HG02610 (cell line): ENCODE data around the gene PYY.

Source experiments
- ATAC-seq: cut with Tn5 transposase; IDR thresholded peaks from one replicate; pipeline ENCODE4 v1.9.1; 2021; ENCODE audit warnings: mild to moderate bottlenecking, moderate library complexity; ENCODE audit not compliant: unreplicated experiment

PYY gene

DNA sequence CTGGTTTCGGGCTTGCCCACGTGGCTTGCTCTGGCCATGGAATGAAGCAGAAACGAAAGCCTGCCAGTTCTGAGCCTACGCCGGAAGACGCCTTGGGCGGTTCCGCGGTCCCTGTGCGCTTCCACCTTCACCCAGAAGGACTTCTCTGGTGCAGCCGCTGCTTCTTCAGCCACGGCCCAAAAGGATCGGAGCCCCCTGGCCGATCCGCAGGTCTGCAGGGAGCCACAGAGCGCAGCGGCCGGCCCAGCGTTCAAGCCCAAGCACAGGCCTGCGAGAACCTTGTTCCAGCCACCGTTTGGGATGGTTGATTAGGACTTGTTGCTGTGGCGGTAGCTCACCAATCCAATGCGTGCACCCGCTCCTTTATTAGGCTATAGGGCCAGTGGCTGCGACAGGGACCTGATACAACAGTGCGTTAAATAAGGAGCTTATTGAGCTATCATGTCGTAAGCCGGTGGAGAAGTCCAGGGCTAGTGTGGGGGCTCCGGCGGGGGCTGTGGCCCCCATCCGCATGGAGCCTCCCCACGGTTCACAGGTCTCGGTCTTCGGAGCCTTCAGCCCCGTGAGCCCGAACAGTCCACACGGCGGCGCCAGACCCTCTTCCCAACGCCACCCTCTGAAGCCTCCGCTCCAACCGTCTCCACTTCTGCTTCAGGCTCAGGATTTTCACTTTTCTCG lies 36.3 kb downstream of the PYY start:
- no peak for ATAC-seq

DNA sequence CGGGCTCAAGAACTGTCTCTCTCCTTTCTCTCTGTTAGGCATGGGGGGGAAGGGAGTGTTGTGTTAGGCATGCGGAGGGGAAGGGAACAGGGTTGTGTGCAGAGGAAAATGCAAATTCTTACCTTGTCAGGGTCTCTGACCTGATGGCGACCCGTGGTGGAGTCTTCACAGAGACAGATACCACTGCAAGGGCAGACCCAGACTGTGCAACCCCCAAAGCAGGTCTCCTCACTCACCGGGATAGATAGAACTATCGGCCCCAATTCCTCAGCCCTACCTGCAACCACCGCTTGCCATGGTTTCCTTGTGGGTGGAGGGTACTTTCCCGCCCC lies 36.8 kb downstream of the PYY start:
- no peak for ATAC-seq

DNA sequence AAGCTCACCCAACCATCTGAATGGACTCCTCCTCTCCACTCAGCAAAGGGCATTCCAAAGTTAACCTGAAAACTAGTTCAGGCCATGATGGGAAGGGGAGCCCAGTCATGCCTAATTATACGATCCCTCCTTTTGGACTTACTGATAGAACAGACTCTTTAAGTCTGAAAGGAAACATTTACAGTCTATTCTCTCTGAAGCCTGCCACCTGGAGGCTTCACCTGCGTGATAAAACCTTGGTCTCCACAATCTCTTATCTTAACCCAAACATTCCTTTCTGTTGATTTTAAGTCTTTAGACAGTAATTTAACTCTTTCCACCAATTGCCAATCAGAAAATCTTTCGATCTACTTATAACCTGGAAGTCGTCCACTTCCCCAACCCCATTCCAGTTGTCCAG lies 37.4 kb downstream of the PYY start:
- ATAC-seq, result no peak

DNA sequence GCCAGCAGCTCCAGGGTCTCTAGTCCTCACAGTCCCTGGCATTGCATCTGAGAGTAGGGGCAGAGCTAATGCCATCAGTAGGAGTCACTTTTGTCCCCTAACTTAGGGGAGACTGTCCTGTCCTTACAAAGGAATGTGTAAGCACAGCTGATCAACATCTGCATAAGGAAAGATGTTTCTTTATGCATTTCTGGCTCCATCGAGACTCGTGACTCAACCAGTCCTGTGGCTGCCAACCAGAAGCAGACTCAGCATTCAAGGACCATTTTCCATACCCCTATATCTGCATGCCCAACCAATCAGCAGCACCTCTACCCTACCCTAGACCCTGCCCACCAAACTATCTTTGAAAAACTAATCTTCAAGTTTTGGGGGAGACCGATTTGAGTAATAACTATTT lies 38.2 kb downstream of the PYY start:
- no peak for ATAC-seq

DNA sequence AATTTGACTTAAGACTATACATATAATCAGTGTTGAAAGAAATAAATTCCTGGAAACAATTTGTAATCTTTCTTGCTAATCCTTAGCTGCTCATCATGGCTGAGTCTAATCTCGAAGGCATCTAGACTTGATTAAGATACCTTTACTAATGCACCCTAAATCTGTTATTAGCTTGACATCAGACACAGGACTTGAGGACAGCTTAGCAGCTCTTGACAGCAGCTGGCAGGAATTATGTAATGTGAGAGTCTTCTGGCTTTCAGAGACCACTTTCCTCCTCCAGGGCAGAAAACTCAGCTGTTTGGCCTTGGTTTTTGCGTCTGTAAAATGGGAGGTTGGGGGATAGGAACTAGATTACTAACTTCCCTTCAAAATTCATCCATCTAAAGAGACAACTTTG lies 39.3 kb downstream of the PYY start:
- no peak for ATAC-seq

DNA sequence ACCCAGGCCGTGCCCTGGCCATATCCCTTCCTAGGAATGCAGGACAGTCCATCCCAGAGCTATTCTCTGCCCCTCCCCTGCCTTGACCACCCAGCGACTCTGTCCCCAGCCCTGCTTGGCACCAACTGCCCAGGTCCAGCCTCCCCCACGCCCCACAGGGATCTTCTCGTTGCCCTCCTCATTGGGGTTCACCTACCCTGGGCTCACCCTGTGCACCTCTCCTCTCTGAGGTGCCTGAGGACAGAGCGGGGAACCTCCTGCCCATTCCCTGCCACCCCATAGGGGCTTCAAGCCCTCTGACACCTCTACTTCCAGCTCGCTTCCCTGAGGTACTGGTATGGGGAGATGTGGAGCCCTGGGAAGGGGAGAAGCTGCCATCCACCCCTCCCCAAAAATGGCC lies 40.2 kb downstream of the PYY start:
- ATAC-seq, result no peak

DNA sequence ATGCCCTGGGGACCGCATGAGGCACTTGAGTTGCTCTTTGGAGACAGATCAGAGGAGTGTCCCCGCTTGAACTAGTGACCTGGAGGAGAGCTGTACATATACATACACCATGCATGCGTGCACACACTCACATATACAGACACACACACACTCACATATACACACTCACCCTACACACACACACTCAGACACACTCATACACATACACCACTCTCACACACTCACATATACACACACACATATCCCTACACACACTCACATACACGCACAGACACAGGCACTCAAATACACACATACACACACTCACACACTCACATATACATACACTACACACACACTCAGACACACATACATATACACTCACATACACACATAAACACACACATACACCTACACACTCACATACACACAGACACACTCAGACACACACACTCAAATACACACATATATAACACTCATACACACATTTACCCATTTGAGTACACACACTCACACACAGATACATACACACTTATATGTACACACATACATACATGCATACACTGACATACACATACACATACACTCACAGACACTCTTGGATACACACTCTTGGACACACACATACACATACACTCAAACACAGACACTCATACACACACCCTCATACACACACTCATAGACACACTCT lies 41.0 kb downstream of the PYY start:
- no peak for ATAC-seq

DNA sequence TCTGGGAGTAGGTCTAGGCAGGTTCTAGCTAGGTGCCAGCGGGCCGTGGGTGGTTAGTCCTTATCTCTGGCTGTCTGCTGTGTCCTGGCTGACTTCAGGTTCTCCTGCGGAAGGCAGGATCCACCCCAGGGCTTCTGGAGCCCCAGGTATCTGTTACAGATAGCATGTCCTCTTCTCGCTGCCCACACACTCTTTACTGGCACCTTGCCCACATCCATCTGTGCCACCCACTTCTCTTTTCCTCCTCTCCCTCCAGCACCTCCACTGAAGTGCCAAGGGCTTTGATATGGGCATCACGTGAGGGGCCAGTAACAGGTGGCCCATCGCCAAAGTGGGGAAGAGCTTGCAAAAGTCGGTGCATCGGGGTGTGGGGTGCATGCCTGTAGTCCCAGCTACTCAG lies 41.8 kb downstream of the PYY start:
- ATAC-seq, result no peak

DNA sequence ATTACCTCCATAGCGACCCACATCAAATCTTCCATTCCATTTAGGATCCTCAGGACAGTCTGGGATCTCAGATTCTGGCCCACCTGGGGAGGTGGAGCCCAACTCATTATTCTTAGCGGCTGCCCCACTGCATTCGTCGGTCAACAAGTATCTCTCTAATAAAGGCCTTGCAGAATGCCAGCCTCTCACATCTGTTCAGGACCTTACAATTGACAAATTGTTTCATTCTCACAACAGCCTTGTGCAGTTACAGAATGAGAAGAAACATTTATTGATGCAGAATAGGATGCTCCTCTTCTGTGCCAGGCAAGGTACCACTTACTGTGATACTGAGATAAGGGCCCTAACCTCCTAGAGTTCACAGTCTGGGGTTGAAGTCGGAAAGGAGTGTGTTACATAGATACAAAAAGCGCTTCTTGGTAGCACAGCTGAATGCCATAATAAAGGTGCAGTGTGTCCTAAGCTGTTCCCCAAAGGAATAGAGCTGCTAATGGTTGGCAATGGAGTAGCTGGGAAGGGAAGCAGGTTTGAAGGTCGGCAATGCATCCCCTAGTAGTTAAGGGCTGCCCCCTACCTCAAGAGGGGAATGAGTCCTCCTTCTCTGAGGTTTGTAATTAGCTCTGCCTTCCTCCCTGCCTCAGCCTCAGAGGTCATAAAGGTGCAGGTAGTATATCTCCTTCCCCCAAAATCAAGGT lies 44.1 kb downstream of the PYY start:
- no peak for ATAC-seq

DNA sequence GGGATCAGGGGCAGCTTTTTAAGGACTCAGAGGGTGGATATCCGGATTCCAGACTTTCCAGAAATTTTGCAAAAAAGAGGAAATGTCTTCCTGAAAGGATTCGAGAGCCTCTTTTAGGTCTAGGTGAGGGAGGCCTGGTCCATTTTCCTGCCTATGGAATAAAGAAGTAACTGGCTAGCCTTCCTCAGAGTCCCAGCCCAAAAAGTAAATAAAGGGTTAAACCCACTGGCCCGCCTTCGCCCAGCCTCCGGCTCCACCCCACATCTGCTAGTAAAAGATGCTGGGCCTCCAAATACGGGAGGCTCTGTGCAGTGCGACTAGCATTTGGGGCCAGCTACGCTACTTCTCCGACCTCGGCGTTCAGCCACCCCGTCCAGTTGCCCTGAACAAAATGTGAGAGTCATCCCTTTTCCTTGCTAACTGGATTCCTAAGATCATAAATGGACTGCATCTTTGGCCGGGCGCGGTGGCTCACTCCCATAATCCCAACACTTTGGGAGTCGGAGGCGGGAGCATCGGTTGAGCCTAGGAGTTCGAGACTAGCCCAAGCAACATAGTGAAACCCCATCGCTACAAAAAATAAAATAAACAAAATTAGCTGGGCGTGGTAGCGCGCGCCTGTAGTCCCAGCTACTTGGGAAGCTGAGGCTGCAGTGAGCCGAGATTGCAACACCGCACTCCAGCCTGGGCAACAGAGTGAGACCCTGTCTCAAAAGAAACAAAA lies 45.6 kb downstream of the PYY start:
- no peak for ATAC-seq

DNA sequence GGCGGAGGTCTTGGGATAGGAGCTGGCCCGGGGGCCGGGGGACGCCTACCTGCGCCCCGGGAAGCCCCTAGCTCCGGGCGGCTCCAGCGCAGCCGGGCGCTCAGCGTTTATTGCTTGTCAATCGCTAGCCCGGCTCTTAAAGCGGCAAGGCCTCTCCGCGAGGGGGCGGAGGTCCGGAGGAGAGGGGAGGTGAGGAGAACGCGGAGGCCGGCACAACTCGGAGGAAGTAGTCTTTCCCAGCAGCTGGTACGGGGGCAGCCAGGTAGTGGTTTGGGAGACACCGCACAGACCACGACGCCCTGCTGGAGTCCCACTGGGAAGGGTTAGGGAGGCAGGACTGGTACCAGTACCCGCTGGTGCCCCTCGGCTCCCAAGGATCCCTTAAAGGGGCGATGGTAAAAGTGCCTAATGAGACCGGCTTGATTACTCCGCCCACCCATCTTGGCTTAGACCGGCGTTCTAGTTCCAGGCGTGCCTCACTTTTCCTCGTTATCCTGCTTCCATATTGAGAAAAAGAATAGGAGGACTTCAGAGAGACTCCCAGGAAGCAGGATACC lies 46.2 kb downstream of the PYY start, which contains the start of gene MPP2:
Gene MPP2 (minus strand): TSS at position 112 of the 557 bp plus-strand sequence. CDS start 3,076 bp downstream, outside the sequence.
- ATAC-seq, result no peak

DNA sequence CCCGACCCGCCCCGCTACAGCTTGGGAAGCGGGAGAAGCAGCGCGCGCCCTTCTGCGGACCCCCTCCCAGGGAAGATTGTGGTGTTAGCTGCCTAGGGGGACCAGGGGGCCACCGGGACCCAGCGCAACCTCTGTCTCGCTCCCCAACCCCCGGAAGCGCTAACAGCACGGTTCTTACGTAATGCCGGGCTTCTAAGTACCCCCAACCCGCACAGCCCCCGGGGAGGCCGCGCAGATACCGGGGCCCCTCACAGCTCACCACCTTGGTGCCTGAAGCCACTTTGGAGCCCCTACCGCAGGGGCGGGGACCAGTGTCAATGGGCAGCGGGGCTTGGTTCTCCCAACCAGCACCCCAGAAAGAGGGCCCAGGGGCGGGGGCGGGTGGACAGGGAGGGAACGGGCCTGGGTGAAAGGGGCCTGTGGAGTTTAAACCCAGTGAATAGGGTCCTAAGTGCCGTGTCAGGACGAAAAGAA lies 46.8 kb downstream of the PYY start:
- ATAC-seq, result no peak

DNA sequence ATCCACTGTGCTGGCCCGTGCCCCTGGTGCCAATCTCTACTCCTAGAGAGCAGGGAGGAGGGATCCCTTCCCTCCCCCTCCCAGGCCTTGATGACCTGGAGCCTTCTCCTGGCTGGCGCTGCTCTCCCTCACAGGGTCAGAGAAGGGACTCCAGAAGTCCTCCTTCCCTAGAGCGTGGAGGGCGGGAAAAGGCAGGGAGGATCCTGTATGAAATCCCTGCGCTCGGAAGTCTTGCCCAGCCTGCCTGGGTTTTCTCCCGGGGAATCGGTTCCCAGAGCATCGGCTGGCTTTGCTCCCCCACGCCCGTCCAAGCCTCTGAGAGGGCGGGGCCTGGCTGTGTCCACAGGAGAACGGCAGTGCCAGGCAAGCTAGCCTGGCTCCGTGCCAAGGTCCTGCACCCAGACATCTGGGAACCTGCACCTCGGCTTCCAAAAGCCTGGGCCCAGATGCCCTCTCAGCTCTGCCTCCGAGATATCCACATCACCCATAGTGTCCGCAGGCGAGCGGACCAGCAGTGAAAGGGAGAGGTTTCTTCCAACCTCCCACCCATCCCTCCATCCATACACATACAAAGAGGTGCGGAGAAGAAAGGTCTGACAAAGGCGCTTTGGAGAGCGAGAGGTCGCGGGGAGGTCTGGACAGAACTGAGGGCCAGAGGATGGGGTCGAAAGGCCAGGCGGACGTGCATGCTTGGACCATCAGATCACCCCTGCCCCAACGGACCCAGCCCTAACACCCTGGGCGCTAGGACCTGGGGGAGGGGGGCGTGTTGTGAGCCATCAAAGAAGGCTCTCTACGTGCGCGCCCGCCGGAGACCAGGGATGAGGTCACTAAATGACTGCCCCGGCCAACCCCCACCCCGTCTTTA lies 47.5 kb downstream of the PYY start:
- ATAC-seq, result no peak

DNA sequence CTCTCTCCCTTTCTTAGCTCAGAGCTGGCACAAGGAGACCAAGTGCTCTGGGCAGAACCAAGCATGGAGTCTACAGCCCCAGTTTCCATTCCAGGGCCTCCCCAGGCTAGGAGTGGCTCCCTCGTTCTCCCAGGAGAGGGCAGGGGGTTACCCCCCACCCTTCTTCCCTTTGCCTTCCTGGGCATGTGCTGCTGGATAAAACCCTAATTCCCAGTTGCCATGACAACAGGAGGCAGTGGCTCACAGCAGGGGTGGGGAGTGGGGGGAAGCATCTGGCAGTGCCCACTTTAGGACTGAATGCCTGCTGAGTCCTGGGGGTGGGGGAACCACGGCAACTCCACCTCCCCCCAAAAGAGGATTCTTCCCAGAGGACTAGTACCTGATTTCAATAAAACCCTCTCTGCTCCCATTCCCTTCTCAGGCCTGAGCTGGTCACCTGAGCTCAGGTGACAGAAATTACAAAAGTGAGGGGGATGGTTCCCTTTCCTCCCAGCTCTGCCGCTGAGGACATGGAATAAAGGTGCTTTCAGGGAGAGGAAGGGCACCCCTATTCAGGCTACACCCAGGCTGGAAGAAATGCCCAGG lies 48.2 kb downstream of the PYY start:
- ATAC-seq, result no peak
